IPS-15b (cell line): ENCODE data around the gene SLC35F6.

Experiments
- H3K27me3 ChIP-seq: one replicate; pipeline ENCODE4 v1.6.1; 2013; ENCODE audit warnings: low read length; ENCODE audit not compliant: control insufficient read depth, insufficient read depth
- H3K36me3 ChIP-seq: one replicate; pipeline ENCODE4 v1.6.1; 2013; ENCODE audit warnings: low read length; ENCODE audit not compliant: control insufficient read depth, insufficient read depth
- H3K4me1 ChIP-seq: one replicate; pipeline ENCODE4 v1.6.1; 2013; ENCODE audit warnings: mild to moderate bottlenecking, low read length; ENCODE audit not compliant: control insufficient read depth, insufficient read depth
- H3K4me3 ChIP-seq: one replicate; pipeline ENCODE4 v1.5.1; 2013; ENCODE audit warnings: low read depth, low read length
- H3K9ac ChIP-seq: one replicate; pipeline ENCODE4 v1.6.1; 2013; ENCODE audit warnings: low read depth, mild to moderate bottlenecking, low read length
- H3K9me3 ChIP-seq: one replicate; pipeline ENCODE4 v1.6.1; 2013; ENCODE audit warnings: mild to moderate bottlenecking, low read length; ENCODE audit not compliant: control insufficient read depth, insufficient read depth

Gene SLC35F6

DNA sequence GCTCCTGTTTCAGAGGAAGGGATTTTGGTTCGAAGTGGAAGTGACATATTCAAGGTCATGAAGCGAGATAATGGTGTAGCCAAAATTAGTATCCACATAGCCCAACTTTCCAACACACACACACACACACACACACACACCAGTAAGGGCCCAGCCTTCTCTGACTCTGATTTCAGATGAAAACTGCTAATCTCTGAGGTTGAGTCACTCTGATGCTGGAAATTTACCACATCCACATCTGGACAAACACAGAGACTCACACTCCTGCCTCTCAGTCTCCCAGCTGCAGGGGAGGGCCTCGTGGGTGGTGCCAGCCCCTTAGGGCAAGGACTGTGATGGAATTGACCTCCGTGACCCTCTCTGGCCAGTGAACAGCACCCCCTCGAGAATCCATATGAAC, 29.0 kb upstream of the SLC35F6 start:
- H3K9ac ChIP-seq = no peak overlapping the region
- H3K27me3 ChIP-seq = no peaks in the 10 kb centered on the region
- no peaks in the 10 kb centered on the region for H3K9me3 ChIP-seq
- no peaks in the 10 kb centered on the region for H3K4me1 ChIP-seq
- H3K36me3 ChIP-seq = no peaks in the 10 kb centered on the region
- H3K4me3 ChIP-seq = no peak overlapping the region

DNA sequence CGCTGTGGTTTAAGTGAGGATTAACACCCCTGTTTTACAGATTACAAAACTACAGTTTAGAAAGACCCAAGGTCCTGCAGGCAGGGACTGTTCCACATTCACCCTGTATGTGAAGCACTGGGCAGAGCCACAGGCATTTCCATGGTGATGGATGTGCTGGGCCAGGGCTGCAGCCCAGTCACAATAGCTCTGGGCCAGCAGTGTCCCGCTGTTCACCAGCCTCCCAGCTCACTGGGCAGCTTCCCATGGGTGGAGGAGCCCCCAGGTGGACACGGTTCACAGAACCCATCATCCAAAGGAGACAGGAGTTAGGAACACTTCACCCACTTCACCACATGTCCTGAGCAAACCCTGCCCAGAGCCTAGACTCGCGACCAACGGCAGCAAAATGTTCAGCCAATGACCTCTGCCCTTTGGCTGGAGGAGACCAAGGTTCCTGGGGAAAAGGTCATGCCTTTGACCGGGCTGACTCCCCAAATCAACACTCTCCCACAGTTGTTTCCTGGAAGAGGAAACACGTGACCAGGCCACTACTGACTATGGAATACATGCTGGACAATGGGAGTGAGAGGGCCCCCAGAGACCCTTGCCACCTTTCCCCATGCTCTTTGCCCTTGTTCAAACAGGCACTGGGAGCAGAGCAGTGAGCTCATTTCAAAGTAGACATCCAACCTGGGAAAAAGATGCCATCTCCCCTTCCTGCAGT, 28.0 kb upstream of the SLC35F6 start:
- H3K9ac ChIP-seq = no peak overlapping the region
- H3K27me3 ChIP-seq = no peaks in the 10 kb centered on the region
- no peaks in the 10 kb centered on the region for H3K4me1 ChIP-seq
- H3K4me3 ChIP-seq = no peak overlapping the region
- H3K36me3 ChIP-seq = no peaks in the 10 kb centered on the region
- H3K9me3 ChIP-seq = no peaks in the 10 kb centered on the region

DNA sequence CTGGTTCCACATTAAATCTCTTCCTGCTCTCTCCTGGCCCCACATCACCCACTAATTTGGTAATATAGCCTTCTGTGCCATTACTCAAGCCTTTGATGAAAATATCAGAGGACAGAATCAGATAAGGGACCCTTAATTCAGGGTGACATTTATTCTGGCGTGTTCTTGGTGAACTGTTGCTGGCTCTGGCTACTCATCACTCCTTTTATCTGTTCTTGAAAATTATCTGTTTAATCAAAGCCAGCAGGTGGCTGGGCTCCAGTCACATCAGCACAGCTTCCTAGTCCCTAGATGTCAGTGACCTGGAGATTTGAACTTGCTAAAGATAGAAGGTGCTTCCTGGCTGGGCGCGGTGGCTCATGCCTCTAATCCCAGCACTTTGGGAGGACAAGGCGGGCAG, 26.9 kb upstream of the SLC35F6 start:
- Histone ChIP-seq H3K4me3 (no peak overlapping the region), H3K9ac (no peak overlapping the region), H3K4me1 (no peaks in the 10 kb centered on the region), H3K9me3 (no peaks in the 10 kb centered on the region), H3K27me3 (no peaks in the 10 kb centered on the region), H3K36me3 (no peaks in the 10 kb centered on the region)

DNA sequence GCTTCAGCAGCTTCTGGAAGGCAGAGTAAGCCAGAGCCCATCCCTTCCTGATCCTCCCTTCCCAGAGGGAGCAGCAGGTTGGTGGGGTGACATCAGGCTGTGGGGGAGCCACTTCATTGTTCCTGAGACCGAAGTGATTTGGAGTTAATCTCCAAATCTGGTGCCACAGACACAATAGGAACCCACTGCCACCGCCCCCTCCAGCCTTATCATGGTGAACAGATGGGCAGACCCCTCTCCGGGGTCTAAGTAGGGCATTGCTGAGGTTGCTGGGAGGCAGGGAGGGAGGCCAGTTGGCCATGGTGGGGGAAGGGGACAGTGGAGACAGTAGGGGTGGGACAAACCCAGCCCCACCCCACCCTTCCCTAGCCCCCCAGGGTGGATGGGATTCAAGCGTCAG, 25.6 kb upstream of the SLC35F6 start:
- H3K9ac ChIP-seq = no peak overlapping the region
- no peaks in the 10 kb centered on the region for H3K36me3 ChIP-seq
- no peaks in the 10 kb centered on the region for H3K9me3 ChIP-seq
- H3K4me3 ChIP-seq = no peak overlapping the region
- H3K27me3 ChIP-seq = no peaks in the 10 kb centered on the region
- H3K4me1 ChIP-seq = no peaks in the 10 kb centered on the region

DNA sequence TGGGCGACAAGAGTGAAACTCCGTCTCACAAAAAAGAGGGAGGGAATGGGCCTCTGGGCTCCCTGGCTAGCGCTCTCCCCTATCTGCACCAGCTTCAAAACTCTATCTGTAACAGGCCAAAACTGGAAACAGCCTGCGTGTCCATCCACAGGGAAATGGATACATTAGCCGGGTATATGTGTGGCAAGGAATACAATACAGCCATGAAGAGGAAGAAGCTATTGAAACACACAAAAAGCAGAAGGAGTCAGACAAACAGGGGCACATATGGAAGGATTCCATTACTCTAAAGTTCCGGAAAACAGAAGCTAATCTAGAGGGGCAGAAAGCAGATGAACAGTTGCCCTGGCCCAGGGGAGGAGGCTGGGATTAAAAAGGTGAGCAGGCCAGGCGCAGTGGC, 24.6 kb upstream of the SLC35F6 start:
- Histone ChIP-seq H3K36me3 (no peaks in the 10 kb centered on the region), H3K4me1 (no peaks in the 10 kb centered on the region), H3K9ac (no peak overlapping the region), H3K9me3 (no peaks in the 10 kb centered on the region), H3K4me3 (no peak overlapping the region), H3K27me3 (no peaks in the 10 kb centered on the region)

DNA sequence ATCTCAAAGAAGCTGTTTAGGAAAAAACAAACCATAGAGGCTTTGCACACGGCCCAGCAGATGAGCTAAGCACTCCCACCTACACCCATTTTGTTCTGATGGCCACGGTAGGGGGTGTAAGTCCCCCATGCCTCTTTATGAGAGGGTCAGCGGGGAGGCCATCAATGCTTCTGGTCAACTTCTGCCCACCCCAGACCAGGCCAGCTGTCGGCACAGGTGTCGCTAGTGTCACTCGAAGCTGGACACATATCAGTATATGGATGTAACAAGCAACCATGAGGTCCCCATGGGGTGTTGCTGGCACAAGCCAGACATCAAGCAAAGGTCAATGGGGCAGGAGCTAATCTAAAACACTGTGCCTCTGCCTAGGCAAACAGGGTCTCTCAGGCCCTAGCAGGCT, 23.7 kb upstream of the SLC35F6 start:
- Histone ChIP-seq H3K4me3 (no peak overlapping the region), H3K9me3 (no peaks in the 10 kb centered on the region), H3K4me1 (no peaks in the 10 kb centered on the region), H3K36me3 (no peaks in the 10 kb centered on the region), H3K9ac (no peak overlapping the region), H3K27me3 (no peaks in the 10 kb centered on the region)

DNA sequence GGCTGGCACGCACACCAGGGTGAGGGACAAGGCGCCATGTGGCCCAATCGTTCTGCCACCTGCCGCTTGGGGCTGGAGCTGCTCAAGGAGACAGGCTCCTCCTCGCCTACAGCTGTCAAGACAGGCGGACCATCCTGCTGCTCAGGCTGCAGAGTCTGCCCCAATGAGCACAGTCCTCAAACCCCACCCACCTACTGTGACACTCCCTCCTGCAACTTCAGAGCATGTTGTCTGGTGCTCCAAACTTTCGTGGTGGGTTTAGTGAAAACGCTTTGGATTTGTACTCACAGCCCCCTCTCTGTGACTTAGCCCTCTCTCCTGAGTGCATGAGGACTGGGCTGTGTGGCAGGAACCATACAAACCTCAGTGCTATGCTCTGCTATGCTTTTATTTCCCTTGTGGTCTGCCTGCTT, 23.2 kb upstream of the SLC35F6 start:
- Histone ChIP-seq H3K4me3 (no peak overlapping the region), H3K36me3 (no peaks in the 10 kb centered on the region), H3K9me3 (no peaks in the 10 kb centered on the region), H3K9ac (no peak overlapping the region), H3K27me3 (no peaks in the 10 kb centered on the region), H3K4me1 (no peaks in the 10 kb centered on the region)

DNA sequence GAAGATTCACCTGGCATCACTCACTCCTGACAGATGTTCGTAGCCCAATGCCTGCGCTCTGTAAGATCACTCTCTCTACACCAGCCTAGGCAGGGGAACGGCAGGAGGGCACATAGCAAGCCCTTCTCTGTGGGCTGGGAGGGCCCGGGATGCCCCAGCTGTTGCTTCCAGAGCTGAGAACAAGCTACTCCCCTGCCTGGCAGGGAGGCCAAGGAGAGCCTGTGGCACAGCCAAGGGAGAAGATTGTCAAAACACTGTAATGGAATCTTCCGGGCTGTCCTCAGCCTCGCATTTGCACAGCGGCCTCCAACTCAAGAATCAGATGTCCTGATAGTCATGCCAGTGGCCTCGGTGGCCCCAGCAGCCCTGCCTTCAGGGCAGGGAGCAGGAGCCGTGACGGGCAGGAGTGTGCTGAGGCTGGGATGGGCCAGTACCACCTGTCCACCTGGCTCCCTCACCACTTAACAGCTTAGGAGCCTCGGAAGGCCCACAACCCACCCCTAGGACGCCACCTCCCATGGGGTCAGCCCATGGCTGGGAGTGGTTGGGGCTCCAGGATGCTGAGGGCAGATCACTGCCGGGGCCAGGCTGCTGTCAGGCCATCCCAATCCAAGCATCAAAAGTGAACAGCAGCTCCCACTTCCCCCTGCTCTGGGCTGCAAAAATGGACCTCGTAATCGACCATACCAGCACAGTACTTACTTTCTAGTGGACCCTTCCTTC, 21.9 kb upstream of the SLC35F6 start:
- Histone ChIP-seq H3K27me3 (no peaks in the 10 kb centered on the region), H3K4me1 (no peaks in the 10 kb centered on the region), H3K4me3 (no peak overlapping the region), H3K9ac (no peak overlapping the region), H3K36me3 (no peaks in the 10 kb centered on the region), H3K9me3 (no peaks in the 10 kb centered on the region)

DNA sequence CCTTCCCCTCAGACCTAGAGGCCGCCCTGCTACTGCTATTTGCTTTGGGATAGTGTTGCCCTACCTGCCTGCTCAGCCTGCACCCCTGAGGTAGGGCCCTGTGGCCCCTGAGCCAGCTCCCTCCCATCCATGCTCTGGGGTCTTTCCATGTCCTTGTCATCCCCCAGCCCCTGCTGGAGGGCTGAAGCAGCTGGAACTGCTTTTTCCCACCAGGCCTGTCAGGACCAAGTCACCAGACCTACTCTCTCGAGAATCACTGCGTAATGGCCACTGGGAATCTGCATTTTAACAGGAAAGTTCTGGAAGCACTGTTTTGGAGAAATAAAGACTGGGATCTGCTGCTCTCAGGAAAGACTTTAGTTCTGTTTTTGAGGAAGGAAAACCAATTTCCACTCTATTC, 20.2 kb upstream of the SLC35F6 start:
- Histone ChIP-seq H3K27me3 (peaks cover 3% of the 10 kb centered on the region), H3K9me3 (no peaks in the 10 kb centered on the region), H3K9ac (no peak overlapping the region), H3K4me3 (no peak overlapping the region), H3K36me3 (no peaks in the 10 kb centered on the region), H3K4me1 (no peaks in the 10 kb centered on the region)

DNA sequence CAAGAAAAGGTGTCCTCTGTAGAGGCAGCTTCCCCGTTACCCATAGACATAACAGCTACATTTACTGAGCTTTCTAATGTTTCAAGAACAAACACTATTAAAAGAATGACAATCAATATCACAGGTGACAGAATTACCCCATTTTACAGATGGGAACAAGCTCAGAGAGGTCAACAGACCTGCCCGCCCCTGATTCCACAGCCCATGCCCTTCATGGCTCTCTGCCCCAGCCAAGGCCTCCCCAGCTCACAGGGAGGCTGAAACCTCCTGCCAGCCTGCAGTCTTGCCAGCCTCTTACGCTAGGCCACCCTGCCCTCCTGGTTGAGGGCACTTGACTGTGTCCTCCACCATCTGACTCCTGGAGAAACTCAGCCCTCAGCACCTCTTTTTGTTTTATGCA, 19.1 kb upstream of the SLC35F6 start:
- Histone ChIP-seq H3K4me1 (peaks cover 2% of the 10 kb centered on the region), H3K9me3 (no peaks in the 10 kb centered on the region), H3K4me3 (no peak overlapping the region), H3K27me3 (peaks cover 3% of the 10 kb centered on the region), H3K9ac (no peak overlapping the region), H3K36me3 (no peaks in the 10 kb centered on the region)

DNA sequence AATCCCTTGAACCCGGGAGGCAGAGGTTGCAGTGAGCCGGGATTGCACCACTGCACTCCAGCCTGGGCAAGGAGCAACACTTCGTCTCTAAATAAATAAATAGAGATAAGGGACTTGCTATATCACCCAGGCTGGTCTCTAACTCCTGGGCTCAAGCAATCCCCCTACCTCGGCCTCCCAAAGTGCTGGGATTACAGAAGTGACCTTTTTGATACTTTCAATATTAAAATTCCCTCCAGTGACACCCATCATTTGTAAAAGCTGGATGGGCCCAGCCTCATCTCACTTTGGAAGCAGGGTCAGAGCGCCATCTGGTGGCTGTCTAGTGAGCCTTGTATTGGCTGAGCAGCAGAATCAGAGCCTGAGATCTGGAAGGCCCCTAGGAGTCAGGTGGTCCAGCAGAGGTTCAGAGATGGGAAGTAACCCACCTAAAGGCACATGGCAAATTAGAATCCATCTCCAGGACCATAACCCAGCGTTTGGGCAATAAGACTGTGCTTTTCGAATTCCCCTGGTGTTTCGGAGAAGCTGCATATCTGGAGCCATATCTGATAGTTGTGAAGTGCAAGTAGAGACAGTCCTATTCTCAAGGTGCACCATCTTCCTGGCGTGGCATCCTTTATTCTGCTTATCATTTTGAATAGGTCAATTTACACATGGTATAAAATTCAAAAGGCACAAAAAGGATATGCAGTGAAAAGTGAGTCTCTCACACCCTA, 18.3 kb upstream of the SLC35F6 start:
- Histone ChIP-seq H3K4me1 (peaks cover 2% of the 10 kb centered on the region), H3K9ac (no peak overlapping the region), H3K36me3 (no peaks in the 10 kb centered on the region), H3K4me3 (no peak overlapping the region), H3K27me3 (peaks cover 3% of the 10 kb centered on the region), H3K9me3 (no peaks in the 10 kb centered on the region)

DNA sequence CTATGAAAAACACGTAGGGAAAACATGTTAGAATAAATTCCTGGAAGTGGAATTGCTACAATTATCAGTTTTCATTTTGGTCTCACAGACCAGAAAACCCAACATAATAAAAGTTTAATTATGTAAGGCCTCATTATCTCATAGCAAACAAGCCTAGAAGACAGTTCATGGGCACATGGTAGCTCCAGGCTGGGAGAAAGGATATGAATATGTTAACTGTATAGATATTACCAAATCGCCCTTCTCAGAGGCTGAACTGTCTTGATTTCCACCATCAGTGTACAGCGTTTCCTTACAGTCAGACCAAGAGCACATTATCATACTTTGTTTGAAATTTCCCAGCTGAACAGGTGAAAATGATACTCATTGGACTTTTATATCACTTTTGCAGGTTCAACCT, 17.1 kb upstream of the SLC35F6 start:
- peaks cover 2% of the 10 kb centered on the region for H3K4me1 ChIP-seq
- no peak overlapping the region for H3K4me3 ChIP-seq

More for the DNA sequence above, 17.1 kb upstream of the SLC35F6 start:
- Histone ChIP-seq H3K9me3 (no peaks in the 10 kb centered on the region), H3K36me3 (no peaks in the 10 kb centered on the region), H3K9ac (no peak overlapping the region), H3K27me3 (peaks cover 3% of the 10 kb centered on the region)
